ENCODE data around the gene SAAL1.

The SAAL1 gene

GRCh38 chr11:18115360-18116127 lies 9.7 kb upstream of the SAAL1 start:
- no peak overlapping the region for H3K4me3 ChIP-seq (replicated peaks; ENCODE audit: low read depth, low read length)
- peak; percentile 9 for DNase-seq (ENCODE audit: extremely low read depth, insufficient read length)
- TF ChIP-seq CTCF (IDR thresholded peaks at IDR 0.05; ENCODE audit: insufficient read depth, low read length, poor library complexity, severe bottlenecking): peak; percentile 84
- no peaks in the 10 kb centered on the region for H3K27me3 ChIP-seq (replicated peaks; ENCODE audit: control insufficient read depth, insufficient read depth, low read length)
- H3K36me3 ChIP-seq (ENCODE audit: control insufficient read depth, insufficient read depth, low read length): no peaks in the 10 kb centered on the region

GRCh38 chr11:18111005-18111404 lies 5.1 kb upstream of the SAAL1 start:
- Histone ChIP-seq H3K4me3 (replicated peaks; ENCODE audit: low read depth, low read length) (no peak overlapping the region), H3K27me3 (replicated peaks; ENCODE audit: control insufficient read depth, insufficient read depth, low read length) (no peaks in the 10 kb centered on the region; the same call in 1 of the 2 replicates), H3K36me3 (ENCODE audit: control insufficient read depth, insufficient read depth, low read length) (no peaks in the 10 kb centered on the region)
- no peak for TF ChIP-seq CTCF (IDR thresholded peaks at IDR 0.05; ENCODE audit: insufficient read depth, low read length, poor library complexity, severe bottlenecking)
- DNase-seq (ENCODE audit: extremely low read depth, insufficient read length): no peak

- no peak overlapping the region for H3K4me3 ChIP-seq (replicated peaks; ENCODE audit: low read depth, low read length)
- H3K36me3 ChIP-seq (ENCODE audit: control insufficient read depth, insufficient read depth, low read length): no peaks in the 10 kb centered on the region; the same call in 1 of the 2 replicates
- no peaks in the 10 kb centered on the region; the same call in 1 of the 2 replicates for H3K27me3 ChIP-seq (replicated peaks; ENCODE audit: control insufficient read depth, insufficient read depth, low read length)
- no peak for TF ChIP-seq CTCF (IDR thresholded peaks at IDR 0.05; ENCODE audit: insufficient read depth, low read length, poor library complexity, severe bottlenecking)
- DNase-seq (ENCODE audit: extremely low read depth, insufficient read length): no peak
Observed at GRCh38 chr11:18108254-18108653, 2.4 kb upstream of the SAAL1 start.

GRCh38 chr11:18106688-18107087 lies 806 bp upstream of the SAAL1 start:
- DNase-seq (ENCODE audit: extremely low read depth, insufficient read length): no peak
- no peak overlapping the region for H3K4me3 ChIP-seq (replicated peaks; ENCODE audit: low read depth, low read length)
- no peaks in the 10 kb centered on the region; the same call in 1 of the 2 replicates for H3K36me3 ChIP-seq (ENCODE audit: control insufficient read depth, insufficient read depth, low read length)
- no peak for TF ChIP-seq CTCF (IDR thresholded peaks at IDR 0.05; ENCODE audit: insufficient read depth, low read length, poor library complexity, severe bottlenecking)
- H3K27me3 ChIP-seq (replicated peaks; ENCODE audit: control insufficient read depth, insufficient read depth, low read length): no peaks in the 10 kb centered on the region; the same call in 1 of the 2 replicates

- Histone ChIP-seq H3K36me3 (ENCODE audit: control insufficient read depth, insufficient read depth, low read length) (no peaks in the 10 kb centered on the region; the same call in 1 of the 2 replicates), H3K4me3 (replicated peaks; ENCODE audit: low read depth, low read length) (peak overlapping the region; percentile 82), H3K27me3 (replicated peaks; ENCODE audit: control insufficient read depth, insufficient read depth, low read length) (no peaks in the 10 kb centered on the region; the same call in 1 of the 2 replicates)
- TF ChIP-seq CTCF (IDR thresholded peaks at IDR 0.05; ENCODE audit: insufficient read depth, low read length, poor library complexity, severe bottlenecking): no peak
- DNase-seq (ENCODE audit: extremely low read depth, insufficient read length): no peak
Observed at GRCh38 chr11:18105086-18105801, 638 bp downstream of the SAAL1 start.
